GM21737 (cell line): ENCODE measurements around the gene PHOSPHO1.
"Not testable (repeated sequence)": the region's sequence is repeated elsewhere in the genome, so short reads cannot be mapped to it uniquely, and the experiment has no call there.

ENCODE experiments used
- ATAC-seq: cut with Tn5 transposase; IDR thresholded peaks from one replicate; pipeline ENCODE4 v1.9.1; 2021; ENCODE audit warnings: mild to moderate bottlenecking, moderate library complexity; ENCODE audit not compliant: unreplicated experiment

PHOSPHO1 gene

GRCh38 chr17:49194297-49194607 is 36.3 kb downstream of the PHOSPHO1 start:
- no peak for ATAC-seq

DNA sequence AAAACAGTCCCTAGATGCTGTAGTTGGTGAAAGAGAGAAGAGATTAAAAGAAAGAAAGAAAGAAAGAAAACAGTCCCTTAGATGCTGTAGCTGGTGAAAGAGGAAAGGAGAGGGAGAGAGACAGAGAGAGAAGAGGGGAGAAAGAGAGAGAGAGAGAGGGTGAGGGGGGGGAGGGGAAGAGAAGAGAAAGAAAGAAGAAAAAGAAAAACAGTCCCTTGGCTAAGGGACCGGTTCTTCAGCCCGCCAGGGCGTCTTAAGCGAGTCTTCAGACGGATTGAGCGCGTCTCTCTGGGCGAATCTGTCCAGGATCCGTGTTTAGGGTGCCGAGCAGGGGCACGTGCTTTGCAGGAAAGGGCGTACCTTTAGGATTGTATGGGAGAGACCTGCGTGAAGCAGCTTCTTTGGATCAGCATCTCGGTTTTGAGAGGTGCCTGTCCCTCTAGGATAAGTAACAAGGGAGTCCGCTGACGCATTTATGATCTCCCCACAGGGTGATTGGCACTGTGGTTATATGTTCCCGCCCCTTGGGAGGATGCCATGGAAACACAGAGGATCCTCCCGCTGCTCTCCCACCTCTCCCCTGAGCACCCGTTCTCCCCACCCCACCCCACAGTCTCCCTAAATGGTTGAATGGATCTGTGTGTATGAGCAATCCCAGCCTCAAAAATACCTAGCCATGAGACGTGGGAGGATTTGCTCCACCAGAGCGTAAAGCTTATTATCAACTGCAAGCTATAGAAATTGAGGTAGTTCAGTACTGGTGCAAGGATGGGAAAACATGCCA is 36.9 kb downstream of the PHOSPHO1 start:
- no peak for ATAC-seq

- ATAC-seq, result peak; percentile 37
These were observed 38.5 kb downstream of the PHOSPHO1 start for GRCh38 chr17:49191917-49192741.

DNA sequence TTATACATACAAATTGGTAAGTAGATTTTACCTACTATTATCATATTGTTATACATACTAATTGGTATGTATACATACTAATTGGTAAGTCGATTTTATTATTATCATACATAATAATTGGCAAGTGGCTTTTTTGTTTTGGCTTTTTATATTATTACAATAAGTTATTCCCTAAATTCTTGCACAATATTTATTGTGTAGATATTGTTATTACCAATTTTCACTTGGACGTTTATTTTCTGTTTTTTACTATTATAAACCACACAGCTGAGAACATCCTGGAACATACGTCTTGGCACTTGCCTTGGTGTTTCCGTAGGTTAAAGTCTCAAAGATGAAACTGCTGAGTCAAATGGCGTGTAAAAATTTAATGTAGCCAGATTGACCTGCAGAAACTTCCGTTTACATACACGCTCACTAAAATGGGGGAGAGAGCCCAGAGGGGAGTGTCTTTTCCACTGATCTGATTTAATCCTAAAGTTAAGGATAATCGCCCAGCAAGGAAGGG is 39.1 kb downstream of the PHOSPHO1 start:
- ATAC-seq, result peak; percentile 9

- ATAC-seq, result no peak
These were observed 39.7 kb downstream of the PHOSPHO1 start for GRCh38 chr17:49190932-49191331.

DNA sequence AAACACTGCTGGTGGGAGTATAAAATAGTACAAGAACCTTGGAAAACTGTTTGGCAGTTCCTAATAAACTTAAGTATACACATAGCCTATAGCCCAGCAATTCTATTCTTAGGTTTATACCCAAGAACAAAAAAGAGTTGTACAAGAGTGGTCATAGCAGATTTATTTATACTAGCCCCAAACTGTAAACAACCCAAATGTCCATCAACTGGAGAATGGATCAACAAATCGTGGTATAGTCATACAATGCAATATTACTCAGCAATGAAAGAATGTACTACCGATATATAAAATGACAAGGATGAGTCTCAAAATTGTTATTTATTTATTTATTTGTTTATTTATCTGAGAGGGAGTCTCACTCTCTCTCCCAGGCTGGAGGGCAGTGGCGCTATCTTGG is 43.3 kb downstream of the PHOSPHO1 start:
- ATAC-seq, result no peak

DNA sequence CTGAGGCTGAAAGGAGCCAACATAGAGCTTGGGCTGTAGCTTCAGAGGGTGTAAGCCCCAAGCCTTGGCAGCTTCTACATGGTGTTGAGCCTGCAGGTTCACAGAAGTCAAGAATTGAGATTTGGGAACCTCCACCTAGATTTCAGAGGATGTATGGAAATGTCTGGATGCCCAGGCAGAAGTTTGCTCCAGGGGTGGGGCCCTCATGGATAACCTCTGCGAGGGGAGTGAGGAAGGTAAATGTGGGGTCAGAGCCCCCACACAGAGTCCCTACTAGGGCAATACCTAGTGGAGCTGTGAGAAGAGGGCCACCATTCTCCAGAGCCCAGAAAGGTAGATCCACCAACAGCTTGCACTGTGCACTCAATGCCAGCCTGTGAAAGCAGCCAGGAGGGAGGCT is 45.2 kb downstream of the PHOSPHO1 start:
- ATAC-seq, result not testable (repeated sequence)

DNA sequence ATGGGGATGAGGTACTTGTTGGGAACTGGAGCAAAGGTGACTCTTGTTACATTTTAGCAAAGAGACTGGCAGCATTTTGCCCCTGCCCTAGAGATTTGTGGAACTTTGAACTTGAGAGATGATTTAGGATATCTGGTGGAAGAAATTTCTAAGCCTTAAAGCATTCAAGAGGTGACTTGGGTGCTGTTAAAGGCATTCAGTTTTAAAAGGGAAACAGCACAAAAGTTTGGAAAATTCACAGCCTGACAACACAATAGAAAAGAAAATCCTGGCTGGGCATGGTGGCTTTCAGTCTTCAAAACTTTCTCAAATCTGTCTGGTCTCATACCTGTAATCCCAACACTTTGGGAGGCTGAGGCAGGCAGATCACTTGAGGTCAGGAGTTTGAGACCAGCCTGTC is 46.1 kb downstream of the PHOSPHO1 start:
- not testable (repeated sequence) for ATAC-seq

- no peak for ATAC-seq
These were observed 46.8 kb downstream of the PHOSPHO1 start for GRCh38 chr17:49183801-49184200.

DNA sequence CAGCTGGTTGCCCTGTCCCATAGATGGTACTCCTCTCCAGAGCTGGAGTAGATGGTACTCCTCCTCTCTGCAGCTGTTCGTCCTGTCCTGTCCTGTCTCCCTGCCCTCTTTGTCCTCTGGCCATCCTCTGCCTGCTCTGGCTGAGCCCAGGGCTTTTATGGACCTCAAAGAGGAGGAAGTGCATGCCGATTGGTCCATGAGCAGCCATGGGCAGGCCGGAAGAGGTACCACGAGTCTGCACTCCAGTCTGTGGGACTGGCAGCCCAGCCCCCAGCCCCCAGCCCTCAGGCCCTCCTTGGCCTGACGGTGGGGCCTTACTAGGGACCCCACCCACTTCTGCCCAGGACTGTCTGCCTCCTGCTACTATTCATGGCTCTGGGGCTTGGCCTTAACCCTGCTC is 47.2 kb downstream of the PHOSPHO1 start:
- ATAC-seq, result no peak

GRCh38 chr17:49180998-49181635 is 49.5 kb downstream of the PHOSPHO1 start:
- ATAC-seq, result no peak

DNA sequence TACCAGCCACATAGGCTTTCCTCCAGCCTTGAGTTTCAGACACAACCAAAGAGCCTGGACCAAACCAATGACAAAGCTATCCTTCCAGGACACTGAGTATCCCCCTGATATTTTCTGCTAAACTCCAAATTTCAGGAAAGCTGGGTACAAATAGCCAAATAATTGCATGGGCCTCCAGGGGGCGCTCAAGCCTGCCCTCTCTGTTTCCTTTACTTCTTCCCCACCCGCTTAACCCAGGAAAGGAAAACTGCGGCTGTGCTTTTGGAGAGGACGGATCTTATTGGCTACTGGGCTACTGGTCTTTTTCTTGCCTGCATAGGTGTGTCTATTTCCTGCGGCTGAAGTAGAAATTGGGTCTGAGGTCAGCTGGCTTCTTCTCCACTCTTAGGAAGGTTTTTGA is 50.3 kb downstream of the PHOSPHO1 start:
- no peak for ATAC-seq

GRCh38 chr17:49175978-49176377 is 54.6 kb downstream of the PHOSPHO1 start:
- ATAC-seq, result not testable (repeated sequence)
